Measurements from ENCODE around the gene NTHL1.

Gene NTHL1

GRCh38 chr16:2062801-2063200 lies 15.2 kb upstream of the NTHL1 start:
- DNase-seq = no peak

- DNase-seq = no peak
Observed at GRCh38 chr16:2061526-2061925, 13.9 kb upstream of the NTHL1 start.

DNA sequence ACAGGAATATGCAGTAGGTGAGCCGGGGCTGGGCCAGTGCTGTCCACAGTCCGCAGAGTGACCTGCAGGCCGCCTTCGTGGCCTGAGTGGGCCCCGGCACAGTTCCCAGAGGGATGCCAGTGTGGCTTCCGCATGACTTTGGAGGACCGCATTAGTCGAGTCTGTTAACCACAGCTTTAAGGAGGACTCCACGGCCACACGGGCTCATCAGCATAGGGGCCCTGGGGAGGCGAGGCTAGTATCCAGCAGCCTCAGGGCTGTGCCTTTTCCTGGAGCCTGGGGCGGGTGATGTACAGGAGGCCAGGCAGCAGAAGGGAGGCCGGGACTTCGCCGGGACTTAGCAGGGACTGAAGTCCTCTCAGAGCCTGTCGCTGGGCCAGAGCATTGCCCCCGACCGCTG lies 13.4 kb upstream of the NTHL1 start:
- DNase-seq = no peak

GRCh38 chr16:2060346-2060745 lies 12.7 kb upstream of the NTHL1 start:
- DNase-seq = no peak

DNA sequence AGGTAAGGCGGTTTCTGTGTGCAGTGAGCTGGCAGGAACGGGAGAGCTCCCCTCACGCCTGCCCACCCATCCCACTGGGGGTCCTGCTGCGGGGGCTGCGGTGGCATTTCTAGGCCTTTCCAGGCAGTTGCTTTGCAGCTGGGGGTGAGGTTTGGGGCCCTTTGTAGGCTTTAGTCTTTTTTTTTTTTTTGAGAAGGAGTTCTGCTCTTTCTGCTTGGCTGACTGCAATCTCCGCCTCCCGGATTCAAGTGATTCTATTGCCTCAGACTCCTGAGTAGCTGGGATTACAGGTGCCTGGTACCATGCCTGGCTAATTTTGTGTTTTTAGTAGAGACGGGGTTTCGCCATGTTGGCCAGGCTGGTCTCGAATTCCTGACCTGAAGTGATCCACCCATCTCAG lies 11.2 kb upstream of the NTHL1 start:
- DNase-seq = no peak

GRCh38 chr16:2058420-2058819 lies 10.8 kb upstream of the NTHL1 start:
- no peak for DNase-seq

- no peak for DNase-seq
Observed at GRCh38 chr16:2057438-2057837, 9.8 kb upstream of the NTHL1 start.

DNA sequence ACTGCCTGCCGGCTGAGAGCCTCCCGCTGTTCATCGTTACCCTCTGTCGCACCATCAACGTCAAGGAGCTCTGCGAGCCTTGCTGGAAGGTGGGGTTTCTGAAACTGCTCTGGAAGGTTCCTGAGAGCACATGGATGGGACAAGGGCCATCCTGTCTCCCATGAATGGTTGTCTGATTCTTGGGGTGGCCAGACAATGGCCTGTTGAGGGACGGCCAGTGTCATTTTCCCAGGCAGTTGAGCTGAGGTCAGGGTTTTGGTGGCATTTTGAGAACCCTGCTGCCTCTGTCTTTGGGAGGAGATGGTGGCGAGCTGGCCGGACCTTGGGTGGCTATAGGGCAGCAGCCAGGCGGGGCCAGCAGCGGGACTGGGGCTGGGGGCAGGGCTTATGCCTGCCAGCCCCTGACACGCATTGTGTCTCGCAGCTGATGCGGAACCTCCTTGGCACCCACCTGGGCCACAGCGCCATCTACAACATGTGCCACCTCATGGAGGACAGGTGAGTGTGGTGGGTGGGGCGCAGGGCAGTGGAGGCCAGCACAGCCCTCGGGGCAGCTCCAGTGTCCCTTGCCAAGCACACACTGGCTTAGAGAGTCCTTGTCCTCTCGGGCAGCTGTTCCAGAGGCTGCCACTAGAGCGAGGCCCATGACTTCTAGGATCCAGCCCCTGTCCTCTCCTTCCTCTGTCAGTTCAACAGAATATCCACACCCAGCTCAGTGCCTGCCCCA lies 9.2 kb upstream of the NTHL1 start:
- peak; percentile 47 for DNase-seq

- DNase-seq = no peak
Observed at GRCh38 chr16:2056077-2056476, 8.4 kb upstream of the NTHL1 start.

GRCh38 chr16:2054543-2055245 lies 7.1 kb upstream of the NTHL1 start:
- peak; percentile 65 for DNase-seq

DNA sequence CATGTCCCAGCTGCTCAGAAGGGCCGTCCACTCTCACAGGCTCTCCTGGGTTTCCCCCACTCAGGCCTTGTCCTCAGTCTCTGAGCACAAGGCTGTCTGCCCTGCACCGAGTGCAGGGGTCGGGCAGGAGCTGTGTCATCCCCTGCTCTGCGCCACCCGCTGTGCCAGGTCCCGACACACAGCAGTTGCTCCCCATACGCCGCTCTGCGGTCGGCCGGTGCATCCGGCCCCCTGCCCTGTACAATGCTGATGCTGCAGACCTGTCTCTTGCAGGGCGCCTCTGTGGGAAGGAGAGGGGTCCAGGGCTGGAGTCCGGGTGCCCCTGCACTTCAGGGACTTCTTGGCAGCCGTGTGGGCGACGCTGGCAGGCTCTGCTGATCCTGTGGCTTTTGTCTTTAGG lies 6.3 kb upstream of the NTHL1 start:
- no peak for DNase-seq

DNA sequence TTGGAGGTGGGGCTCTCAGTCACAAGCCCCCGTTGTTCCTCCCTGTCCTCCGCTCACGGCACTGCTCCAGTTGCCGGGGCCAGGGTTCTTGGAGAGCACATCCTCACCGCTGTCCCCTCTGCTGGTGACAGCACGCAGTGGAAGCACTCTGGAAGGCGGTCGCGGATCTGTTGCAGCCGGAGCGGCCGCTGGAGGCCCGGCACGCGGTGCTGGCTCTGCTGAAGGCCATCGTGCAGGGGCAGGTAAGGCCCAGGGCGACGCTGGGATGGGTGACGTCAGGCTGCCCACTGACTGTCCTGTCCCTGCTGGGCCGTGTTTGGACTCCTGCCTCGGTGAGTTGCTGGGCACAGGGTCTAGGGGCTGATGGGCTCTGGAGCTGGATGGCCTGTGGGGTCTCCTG lies 5.6 kb upstream of the NTHL1 start:
- no peak for DNase-seq

- DNase-seq = no peak
Observed at GRCh38 chr16:2048116-2048543, 496 bp upstream of the NTHL1 start.

DNA sequence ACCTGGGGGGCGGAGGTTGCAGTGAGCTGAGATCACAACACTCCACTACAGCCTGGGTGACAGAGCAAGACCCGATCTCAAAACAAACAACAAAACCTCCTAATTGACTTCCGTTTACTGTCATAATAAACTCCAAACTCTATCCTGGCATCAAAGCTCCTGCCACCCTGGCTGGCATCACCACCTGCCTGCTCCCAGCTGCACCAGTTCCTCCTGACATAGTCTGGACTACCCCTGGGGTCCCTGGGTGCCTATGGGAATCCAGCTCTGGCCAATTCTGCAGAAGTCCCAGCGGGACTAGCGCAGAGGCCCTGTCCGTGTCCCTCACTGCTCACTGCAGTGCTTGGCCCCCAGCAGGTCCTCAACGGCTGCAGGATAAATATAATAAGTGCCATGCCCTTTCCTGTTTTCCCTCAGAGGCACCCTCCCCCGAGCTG lies 723 bp downstream of the NTHL1 start:
- peak; percentile 50 for DNase-seq

GRCh38 chr16:2045965-2046892 lies 1.4 kb downstream of the NTHL1 start:
- no peak for DNase-seq

GRCh38 chr16:2044541-2044940 lies 3.1 kb downstream of the NTHL1 start:
- DNase-seq = peak; percentile 9

- peak; percentile 47 for DNase-seq
Observed at GRCh38 chr16:2043667-2044451, 3.8 kb downstream of the NTHL1 start.

GRCh38 chr16:2042986-2043666 lies 4.5 kb downstream of the NTHL1 start:
- DNase-seq = peak; percentile 85

DNA sequence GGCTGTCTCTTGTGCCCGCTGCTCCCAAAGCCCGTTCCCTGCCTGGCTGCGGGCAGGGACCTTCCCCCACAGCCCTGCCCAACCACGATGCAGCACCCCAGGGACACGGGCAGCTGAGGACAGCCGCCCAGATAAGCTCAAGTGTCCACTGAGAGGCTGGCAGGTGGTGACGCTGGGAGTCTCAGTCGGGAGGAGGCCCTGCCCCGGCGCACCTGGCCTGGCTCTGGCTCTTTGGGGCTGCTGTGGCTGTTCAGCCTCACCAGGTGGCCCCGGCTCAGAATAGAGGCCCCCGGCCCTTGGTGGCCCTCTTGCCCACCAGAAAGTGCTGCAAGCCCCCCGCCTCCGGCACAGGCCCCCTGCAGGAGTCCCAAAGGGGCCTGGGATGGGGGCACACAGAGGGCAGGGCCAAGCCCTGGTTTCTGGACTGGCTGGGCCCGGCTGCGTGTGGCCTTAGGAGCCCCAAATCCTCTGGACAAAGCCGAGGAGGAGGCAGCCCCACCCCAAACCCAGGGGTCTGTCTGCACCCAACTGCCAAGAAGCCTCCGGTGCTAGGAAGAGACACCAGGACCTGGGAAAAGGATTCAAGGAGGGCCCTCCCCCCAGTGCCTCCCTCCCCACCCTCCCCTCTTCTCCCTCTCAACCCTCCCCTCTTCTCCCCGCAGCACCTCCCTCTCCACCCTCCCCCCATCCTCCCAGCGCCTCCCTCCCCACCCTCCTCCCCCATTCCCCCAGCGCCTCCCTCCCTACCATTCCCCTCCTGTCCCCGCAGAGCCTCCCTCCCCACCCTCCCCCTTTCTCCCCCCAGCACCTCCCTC lies 5.3 kb downstream of the NTHL1 start:
- DNase-seq = peak; percentile 88

- DNase-seq = no peak
Observed at GRCh38 chr16:2040787-2041522, 6.7 kb downstream of the NTHL1 start.
